Measurements from ENCODE around the gene UNC45A.
"Not testable (repeated sequence)": the region's sequence is repeated elsewhere in the genome, so short reads cannot be mapped to it uniquely, and the experiment has no call there.

UNC45A gene

GRCh38 chr15:90934949-90935751, at the start of gene UNC45A:
UNC45A (plus strand) TSS chr15:90935285; CDS start chr15:90935325, 40 bp downstream.
- DNase-seq (ENCODE audit: low read depth in 2 of 2), result peak; percentile 92 to 96

- peak; percentile 59 to 79 for DNase-seq (ENCODE audit: low read depth in 2 of 2)
Measured at GRCh38 chr15:90885432-90886290, 49.4 kb upstream of the UNC45A start.

GRCh38 chr15:90886291-90886614, 48.8 kb upstream of the UNC45A start:
- no peak for DNase-seq (ENCODE audit: low read depth in 2 of 2)

- DNase-seq (ENCODE audit: low read depth in 2 of 2), result no peak
Measured at GRCh38 chr15:90887037-90887481, 48.0 kb upstream of the UNC45A start.

GRCh38 chr15:90889313-90889730, 45.8 kb upstream of the UNC45A start:
- no peak for DNase-seq (ENCODE audit: low read depth in 2 of 2)

- DNase-seq (ENCODE audit: low read depth in 2 of 2), result no peak
Measured at GRCh38 chr15:90889736-90890456, 45.2 kb upstream of the UNC45A start.

GRCh38 chr15:90890839-90891238, 44.2 kb upstream of the UNC45A start:
- DNase-seq (ENCODE audit: low read depth in 2 of 2), result no peak

GRCh38 chr15:90891346-90891949, 43.6 kb upstream of the UNC45A start:
- DNase-seq (ENCODE audit: low read depth in 2 of 2), result no peak

GRCh38 chr15:90892023-90892422, 43.1 kb upstream of the UNC45A start:
- DNase-seq (ENCODE audit: low read depth in 2 of 2), result no peak

GRCh38 chr15:90892498-90893174, 42.4 kb upstream of the UNC45A start:
- no peak for DNase-seq (ENCODE audit: low read depth in 2 of 2)

GRCh38 chr15:90893175-90894090, 41.7 kb upstream of the UNC45A start:
- no peak for DNase-seq (ENCODE audit: low read depth in 2 of 2)

GRCh38 chr15:90895571-90896117, 39.4 kb upstream of the UNC45A start:
- no peak for DNase-seq (ENCODE audit: low read depth in 2 of 2)

GRCh38 chr15:90897131-90897655, 37.9 kb upstream of the UNC45A start:
- DNase-seq (ENCODE audit: low read depth in 2 of 2), result not testable (repeated sequence)

GRCh38 chr15:90901175-90902039, 33.7 kb upstream of the UNC45A start:
- no peak for DNase-seq (ENCODE audit: low read depth in 2 of 2)

GRCh38 chr15:90902040-90902839, 32.8 kb upstream of the UNC45A start:
- peak; percentile 24 to 41 for DNase-seq (ENCODE audit: low read depth in 2 of 2)

- DNase-seq (ENCODE audit: low read depth in 2 of 2), result peak in 1 of 2 donors; percentile 59
Measured at GRCh38 chr15:90902840-90903732, 32.0 kb upstream of the UNC45A start, which contains the start of gene MAN2A2. MAN2A2 (plus strand) TSS chr15:90903302; CDS start chr15:90904208, 906 bp downstream.
